ENCODE measurements around the gene SLC19A1.

The SLC19A1 gene

GRCh38 chr21:45517249-45518065 lies 24.8 kb downstream of the SLC19A1 start:
- TF ChIP-seq JUND (IDR thresholded peaks at IDR 0.05; ENCODE audit: low read depth): no peak
- in situ Hi-C loops (cut with HindIII; ENCODE audit: low pct_unique_long_range_greater_than_20kb, low sequenced_read_pairs): no loop called here
- DNase-seq (ENCODE audit: low read depth in 1 of 2, low spot score in 1 of 2): no peak

GRCh38 chr21:45516671-45517151 lies 25.5 kb downstream of the SLC19A1 start:
- no peak for DNase-seq (ENCODE audit: low read depth in 1 of 2, low spot score in 1 of 2)
- no peak for TF ChIP-seq JUND (IDR thresholded peaks at IDR 0.05; ENCODE audit: low read depth)
- in situ Hi-C loops (cut with HindIII; ENCODE audit: low pct_unique_long_range_greater_than_20kb, low sequenced_read_pairs): no loop called here

GRCh38 chr21:45516071-45516670 lies 26.1 kb downstream of the SLC19A1 start:
- TF ChIP-seq JUND (IDR thresholded peaks at IDR 0.05; ENCODE audit: low read depth): no peak
- in situ Hi-C loops (cut with HindIII; ENCODE audit: low pct_unique_long_range_greater_than_20kb, low sequenced_read_pairs): no loop called here
- no peak for DNase-seq (ENCODE audit: low read depth in 1 of 2, low spot score in 1 of 2)

GRCh38 chr21:45515241-45516061 lies 26.8 kb downstream of the SLC19A1 start:
- TF ChIP-seq JUND (IDR thresholded peaks at IDR 0.05; ENCODE audit: low read depth): no peak
- in situ Hi-C loops (cut with HindIII; ENCODE audit: low pct_unique_long_range_greater_than_20kb, low sequenced_read_pairs): no loop called here
- DNase-seq (ENCODE audit: low read depth in 1 of 2, low spot score in 1 of 2): peak in 1 of 2 experiments; percentile 73

GRCh38 chr21:45514311-45515021 lies 27.8 kb downstream of the SLC19A1 start:
- no peak for TF ChIP-seq JUND (IDR thresholded peaks at IDR 0.05; ENCODE audit: low read depth)
- in situ Hi-C loops (cut with HindIII; ENCODE audit: low pct_unique_long_range_greater_than_20kb, low sequenced_read_pairs): no loop called here
- no peak for DNase-seq (ENCODE audit: low read depth in 1 of 2, low spot score in 1 of 2)

- no peak for TF ChIP-seq JUND (IDR thresholded peaks at IDR 0.05; ENCODE audit: low read depth)
- in situ Hi-C loops (cut with HindIII; ENCODE audit: low pct_unique_long_range_greater_than_20kb, low sequenced_read_pairs): no loop called here
- DNase-seq (ENCODE audit: low read depth in 1 of 2, low spot score in 1 of 2): no peak
These were observed 28.4 kb downstream of the SLC19A1 start for GRCh38 chr21:45513741-45514310.

GRCh38 chr21:45513003-45513717 lies 29.1 kb downstream of the SLC19A1 start:
- TF ChIP-seq JUND (IDR thresholded peaks at IDR 0.05; ENCODE audit: low read depth): no peak; the same call in 1 of the 2 replicates
- in situ Hi-C loops (cut with HindIII; ENCODE audit: low pct_unique_long_range_greater_than_20kb, low sequenced_read_pairs): no loop called here
- peak; percentile 93 to 97 for DNase-seq (ENCODE audit: low read depth in 1 of 2, low spot score in 1 of 2)

GRCh38 chr21:45512626-45513002 lies 29.6 kb downstream of the SLC19A1 start:
- no peak for DNase-seq (ENCODE audit: low read depth in 1 of 2, low spot score in 1 of 2)
- in situ Hi-C loops (cut with HindIII; ENCODE audit: low pct_unique_long_range_greater_than_20kb, low sequenced_read_pairs): no loop called here
- no peak for TF ChIP-seq JUND (IDR thresholded peaks at IDR 0.05; ENCODE audit: low read depth)

- no peak for DNase-seq (ENCODE audit: low read depth in 1 of 2, low spot score in 1 of 2)
- no peak for TF ChIP-seq JUND (IDR thresholded peaks at IDR 0.05; ENCODE audit: low read depth)
- in situ Hi-C loops (cut with HindIII; ENCODE audit: low pct_unique_long_range_greater_than_20kb, low sequenced_read_pairs): no loop called here
These were observed 30.4 kb downstream of the SLC19A1 start for GRCh38 chr21:45511661-45512431.

- in situ Hi-C loops (cut with HindIII; ENCODE audit: low pct_unique_long_range_greater_than_20kb, low sequenced_read_pairs): no loop called here
- DNase-seq (ENCODE audit: low read depth in 1 of 2, low spot score in 1 of 2): no peak
- TF ChIP-seq JUND (IDR thresholded peaks at IDR 0.05; ENCODE audit: low read depth): no peak
These were observed 31.2 kb downstream of the SLC19A1 start for GRCh38 chr21:45511007-45511406.

All from T47D (cell line).